Measurements from ENCODE around the gene ZNF41. TPM values are rescaled to one million over a fixed set of nuclear protein-coding genes. Genes with fewer than 3 reads are reported as not detected.
"Not testable (repeated sequence)": the region's sequence is repeated elsewhere in the genome, so short reads cannot be mapped to it uniquely, and the experiment has no call there.

ZNF41 gene
- total RNA-seq, 1 donor from 2014 or later: 7.0 TPM

DNA sequence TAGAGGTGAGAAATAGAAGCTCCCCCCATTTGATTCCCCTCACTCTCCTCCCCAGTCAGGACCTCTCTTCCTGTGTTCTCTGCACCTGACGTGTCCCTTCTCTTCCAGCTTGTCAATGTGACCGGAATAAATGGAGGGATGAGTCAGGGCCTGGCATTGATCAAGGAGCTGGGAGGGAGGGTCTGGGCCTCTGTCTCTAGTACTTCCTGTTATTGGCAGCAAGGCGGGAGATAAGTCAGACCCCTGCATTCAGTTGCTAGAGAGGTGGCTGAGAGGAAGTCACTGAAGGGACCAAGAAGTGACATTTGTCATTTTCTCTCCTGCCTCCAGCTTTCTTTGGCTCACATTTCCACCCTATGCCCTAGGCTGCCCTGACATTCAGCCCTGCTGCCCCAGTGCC is 35.1 kb upstream of the ZNF41 start:
- Mint-ChIP-seq H3K9me3 (peaks cover 25% of the 10 kb centered on the region), H3K27ac (no peak overlapping the region), H3K36me3 (peaks cover 3% of the 10 kb centered on the region), H3K4me3 (no peak overlapping the region), H3K27me3 (ENCODE audit: low read depth) (peaks cover 2% of the 10 kb centered on the region), H3K4me1 (peaks cover 6% of the 10 kb centered on the region)
- TF ChIP-seq, protein P1, sequence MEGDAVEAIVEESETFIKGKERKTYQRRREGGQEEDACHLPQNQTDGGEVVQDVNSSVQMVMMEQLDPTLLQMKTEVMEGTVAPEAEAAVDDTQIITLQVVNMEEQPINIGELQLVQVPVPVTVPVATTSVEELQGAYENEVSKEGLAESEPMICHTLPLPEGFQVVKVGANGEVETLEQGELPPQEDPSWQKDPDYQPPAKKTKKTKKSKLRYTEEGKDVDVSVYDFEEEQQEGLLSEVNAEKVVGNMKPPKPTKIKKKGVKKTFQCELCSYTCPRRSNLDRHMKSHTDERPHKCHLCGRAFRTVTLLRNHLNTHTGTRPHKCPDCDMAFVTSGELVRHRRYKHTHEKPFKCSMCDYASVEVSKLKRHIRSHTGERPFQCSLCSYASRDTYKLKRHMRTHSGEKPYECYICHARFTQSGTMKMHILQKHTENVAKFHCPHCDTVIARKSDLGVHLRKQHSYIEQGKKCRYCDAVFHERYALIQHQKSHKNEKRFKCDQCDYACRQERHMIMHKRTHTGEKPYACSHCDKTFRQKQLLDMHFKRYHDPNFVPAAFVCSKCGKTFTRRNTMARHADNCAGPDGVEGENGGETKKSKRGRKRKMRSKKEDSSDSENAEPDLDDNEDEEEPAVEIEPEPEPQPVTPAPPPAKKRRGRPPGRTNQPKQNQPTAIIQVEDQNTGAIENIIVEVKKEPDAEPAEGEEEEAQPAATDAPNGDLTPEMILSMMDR (IDR thresholded peaks at IDR 0.05; ENCODE audit: unreplicated experiment): no peak
- no peak for DNase-seq (ENCODE audit: low spot score in 2 of 2, unreplicated experiment in 2 of 2)

- H3K9me3 Mint-ChIP-seq: peaks cover 16% of the 10 kb centered on the region
- peaks cover 5% of the 10 kb centered on the region for H3K4me1 Mint-ChIP-seq
These were observed 33.1 kb upstream of the ZNF41 start for GRCh38 chrX:47515941-47516665.

GRCh38 chrX:47514533-47515235 is 31.7 kb upstream of the ZNF41 start:
- TF ChIP-seq, protein P1 (IDR thresholded peaks at IDR 0.05; ENCODE audit: unreplicated experiment): no peak
- H3K36me3 Mint-ChIP-seq: peaks cover 3% of the 10 kb centered on the region
- H3K27me3 Mint-ChIP-seq (ENCODE audit: low read depth): peaks cover 4% of the 10 kb centered on the region
- H3K4me3 Mint-ChIP-seq: no peak overlapping the region
- peaks cover 14% of the 10 kb centered on the region for H3K9me3 Mint-ChIP-seq
- no peak for DNase-seq (ENCODE audit: low spot score in 2 of 2, unreplicated experiment in 2 of 2)
- no peak overlapping the region for H3K27ac Mint-ChIP-seq
- H3K4me1 Mint-ChIP-seq: peaks cover 5% of the 10 kb centered on the region

More at GRCh38 chrX:47515941-47516665, 33.1 kb upstream of the ZNF41 start:
- no peak overlapping the region for H3K27ac Mint-ChIP-seq
- peaks cover 4% of the 10 kb centered on the region for H3K27me3 Mint-ChIP-seq (ENCODE audit: low read depth)
- no peak for DNase-seq (ENCODE audit: low spot score in 2 of 2, unreplicated experiment in 2 of 2)
- H3K4me3 Mint-ChIP-seq: no peak overlapping the region
- TF ChIP-seq, protein P1 (IDR thresholded peaks at IDR 0.05; ENCODE audit: unreplicated experiment): no peak
- H3K36me3 Mint-ChIP-seq: peaks cover 3% of the 10 kb centered on the region

DNA sequence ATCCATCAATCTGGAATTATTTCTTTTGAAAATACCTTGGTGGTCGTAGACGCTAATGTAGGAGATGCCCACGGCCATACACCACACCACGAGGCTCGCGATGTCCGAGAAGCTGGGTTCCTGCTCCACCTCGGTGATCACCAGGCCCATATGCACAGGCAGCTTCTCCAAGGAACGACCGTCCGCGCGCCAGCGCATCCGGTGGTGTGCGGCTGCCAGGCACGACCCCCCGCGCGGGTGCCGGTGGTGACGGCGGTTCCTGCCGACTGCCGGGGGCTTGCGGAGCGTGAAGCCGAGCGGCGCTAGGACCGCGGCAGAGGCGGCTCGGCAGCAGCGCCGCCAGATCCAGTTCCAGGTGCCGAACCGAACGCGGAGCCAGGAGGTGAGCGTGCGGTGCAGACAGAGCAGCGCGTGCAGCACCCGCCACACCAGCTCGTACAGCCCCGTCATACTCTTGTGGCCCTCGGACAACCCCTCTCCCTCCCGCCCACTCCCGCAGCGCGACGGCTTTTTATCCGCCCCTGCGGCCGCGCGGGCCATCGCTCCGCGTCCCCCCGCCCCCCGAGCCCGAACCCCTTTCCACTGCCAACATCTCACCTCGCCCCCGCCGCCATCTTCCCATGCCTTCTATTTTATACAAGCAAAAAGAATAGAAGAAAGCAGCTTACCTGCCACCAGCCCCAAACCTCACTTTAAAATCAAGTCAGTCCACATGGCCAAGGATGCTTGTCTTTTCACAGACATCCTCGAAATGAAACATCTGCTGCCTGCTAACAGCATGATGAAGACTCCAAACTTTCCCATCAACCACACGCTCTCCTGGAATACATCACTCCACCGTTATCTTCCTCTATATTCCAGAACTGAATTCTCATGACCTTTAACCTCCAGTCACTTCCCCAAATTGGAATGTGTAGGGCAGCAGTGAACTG is 30.3 kb upstream of the ZNF41 start:
- peaks cover 14% of the 10 kb centered on the region for H3K9me3 Mint-ChIP-seq
- not testable (repeated sequence) for H3K36me3 Mint-ChIP-seq; DNase-seq (ENCODE audit: low spot score in 2 of 2, unreplicated experiment in 2 of 2); H3K4me1 Mint-ChIP-seq; H3K27me3 Mint-ChIP-seq (ENCODE audit: low read depth)
- peak overlapping the region; percentile 82 for H3K4me3 Mint-ChIP-seq
- peak overlapping the region; percentile 21 for H3K27ac Mint-ChIP-seq

DNA sequence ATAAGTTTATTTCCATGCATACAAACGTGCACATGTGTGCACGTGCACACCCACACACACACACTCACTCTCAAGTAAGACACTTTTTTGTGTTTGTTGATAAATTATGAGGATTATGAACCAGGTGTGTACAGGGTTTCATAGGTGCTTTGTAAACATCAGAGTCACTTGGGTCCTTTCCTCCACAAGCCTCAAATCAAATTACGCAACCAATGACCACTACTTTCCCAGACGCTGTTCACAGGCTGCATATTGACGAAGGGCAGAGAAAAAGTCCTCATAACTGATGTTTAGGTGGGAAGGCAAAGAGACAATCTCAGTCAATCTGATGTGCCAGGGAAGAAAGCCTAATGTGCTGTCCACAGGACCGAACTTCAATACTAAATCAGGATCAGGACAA is 29.4 kb upstream of the ZNF41 start:
- Mint-ChIP-seq H3K4me3 (peak overlapping the region; percentile 60), H3K9me3 (peaks cover 14% of the 10 kb centered on the region)
- not testable (repeated sequence) for H3K27me3 Mint-ChIP-seq (ENCODE audit: low read depth); H3K4me1 Mint-ChIP-seq; H3K36me3 Mint-ChIP-seq; H3K27ac Mint-ChIP-seq; DNase-seq (ENCODE audit: low spot score in 2 of 2, unreplicated experiment in 2 of 2)

DNA sequence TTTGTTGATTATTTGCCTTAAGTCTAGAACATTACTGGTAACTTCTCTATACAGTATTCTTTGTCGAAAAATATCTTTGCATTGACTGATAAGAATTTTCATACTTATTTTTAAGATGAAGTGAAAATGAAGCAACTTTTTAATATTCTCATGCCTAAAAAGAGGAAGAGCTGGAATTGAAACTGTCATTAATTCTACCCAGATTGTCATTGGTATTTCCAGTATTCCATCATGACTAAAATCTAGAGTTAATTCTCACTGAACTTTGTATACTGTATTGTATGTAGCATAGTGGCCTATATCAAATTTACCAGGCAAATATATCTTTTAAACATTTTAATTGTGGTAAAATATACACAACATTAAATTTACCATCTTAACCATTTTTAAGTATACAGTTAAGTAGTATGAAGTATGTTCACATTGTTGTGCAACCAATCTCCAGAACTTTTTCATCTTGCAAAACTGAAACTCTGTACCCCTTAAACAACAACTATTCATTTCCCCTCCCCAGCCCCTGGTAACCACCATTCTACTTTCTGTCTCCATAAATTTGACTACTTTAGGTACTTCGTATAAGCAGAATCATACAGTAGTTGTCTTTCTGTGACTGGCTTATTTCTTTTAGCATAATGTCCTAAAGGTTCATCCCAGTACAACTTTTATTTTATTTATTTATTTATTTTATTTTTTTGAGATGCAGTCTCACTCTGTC is 24.3 kb upstream of the ZNF41 start:
- Mint-ChIP-seq H3K9me3 (no peaks in the 10 kb centered on the region), H3K4me3 (no peak overlapping the region), H3K4me1 (no peaks in the 10 kb centered on the region), H3K36me3 (no peaks in the 10 kb centered on the region), H3K27ac (no peak overlapping the region), H3K27me3 (ENCODE audit: low read depth) (peaks cover 3% of the 10 kb centered on the region)
- no peak for DNase-seq (ENCODE audit: low spot score in 2 of 2, unreplicated experiment in 2 of 2)
- TF ChIP-seq, protein P1 (IDR thresholded peaks at IDR 0.05; ENCODE audit: unreplicated experiment): no peak
